Thoracic aorta (tissue), 2 donors: ENCODE results near the gene SHKBP1. TPM values are rescaled to one million over a fixed set of nuclear protein-coding genes. Genes with fewer than 3 reads are reported as not detected.
A peak's percentile ranks its signal among the peaks of the same experiment; 100 is the strongest.
"Not testable (repeated sequence)": the region's sequence is repeated elsewhere in the genome, so short reads cannot be mapped to it uniquely, and the experiment has no call there.

Experiments
- ATAC-seq: fragments of 150-250 bp; one replicate; pipeline ENCODE4 v1.8.0; 2017; ENCODE audit warnings: low read depth; ENCODE audit not compliant: insufficient number of reproducible peaks, low FRiP score
- DNase-seq: peaks from one replicate; pipeline ENCODE4 v3.0.0-alpha.2; 2020; ENCODE audit warnings: low spot score
- H3K27ac ChIP-seq, 2 donors: fragments of 200-600 bp; sonication (generic); 1 replicate in 1 of 2; 2 replicates in 1 of 2; pipeline ENCODE4 v1.5.1; 2016; ENCODE audit warnings: mild to moderate bottlenecking in 2 of 2, moderate library complexity in 2 of 2
- H3K27me3 ChIP-seq: fragments of 200-600 bp; sonication (generic); replicated peaks from 2 replicates; pipeline ENCODE4 v1.6.0; 2016; ENCODE audit warnings: mild to moderate bottlenecking; ENCODE audit not compliant: insufficient read depth
- H3K36me3 ChIP-seq: fragments of 200-600 bp; sonication (generic); one replicate; pipeline ENCODE4 v1.5.1; 2016
- H3K4me1 ChIP-seq, 2 donors: fragments of 200-600 bp; sonication (generic); 1 replicate in 1 of 2; 2 replicates in 1 of 2; pipeline versions ENCODE4 v1.5.1 to v1.6.0; 2016; ENCODE audit warnings: low read depth in 2 of 2, mild to moderate bottlenecking in 1 of 2; ENCODE audit not compliant: control insufficient read depth in 1 of 2
- H3K4me3 ChIP-seq: fragments of 200-600 bp; sonication (generic); 2 replicates; pipeline ENCODE4 v1.5.1; 2016; ENCODE audit warnings: mild to moderate bottlenecking
- H3K9me3 ChIP-seq: fragments of 200-600 bp; sonication (generic); 2 replicates; pipeline ENCODE4 v1.5.1; 2016
- CTCF ChIP-seq: fragments of 200-600 bp; sonication (generic); IDR thresholded peaks from one replicate; pipeline ENCODE4 v1.5.1; 2019; ENCODE audit warnings: antibody characterized with exemption
- total RNA-seq, 2 donors: library from RNA; depleted of rRNA; stranded (reverse); fragments of >200 nt; gene quantifications; one replicate each; pipeline versions ENCODE4 v1.1.0 to v1.2.3, GENCODE V29; 2016

Gene SHKBP1
- total RNA-seq, 2 donors from 2014 or later = 36.0 to 78.4 TPM

- no peak for ATAC-seq
- TF ChIP-seq CTCF = no peak
These were observed 33.6 kb upstream of the SHKBP1 start for GRCh38 chr19:40543029-40543597.

GRCh38 chr19:40546153-40546841, 30.4 kb upstream of the SHKBP1 start:
- not testable (repeated sequence) for H3K9me3 ChIP-seq, H3K27ac ChIP-seq, ATAC-seq, H3K27me3 ChIP-seq, H3K4me3 ChIP-seq, DNase-seq, H3K36me3 ChIP-seq
- peaks cover 0 to 19% of the 10 kb centered on the region in 2 donors for H3K4me1 ChIP-seq

More at GRCh38 chr19:40543029-40543597, 33.6 kb upstream of the SHKBP1 start:
- H3K27ac ChIP-seq = peak overlapping the region; percentile 19 to 62
- H3K9me3 ChIP-seq = no peaks in the 10 kb centered on the region
- no peaks in the 10 kb centered on the region for H3K27me3 ChIP-seq
- no peak for DNase-seq
- H3K36me3 ChIP-seq = no peaks in the 10 kb centered on the region
- H3K4me3 ChIP-seq = no peak overlapping the region
- peaks cover 0 to 26% of the 10 kb centered on the region in 2 donors for H3K4me1 ChIP-seq

GRCh38 chr19:40547190-40547589, 29.5 kb upstream of the SHKBP1 start:
- H3K4me3 ChIP-seq, H3K27ac ChIP-seq, H3K27me3 ChIP-seq, H3K36me3 ChIP-seq, ATAC-seq, DNase-seq, H3K9me3 ChIP-seq: not testable (repeated sequence)
- peaks cover 0 to 11% of the 10 kb centered on the region in 2 donors for H3K4me1 ChIP-seq

- no peak overlapping the region for H3K27ac ChIP-seq
- H3K4me3 ChIP-seq = no peak overlapping the region
- no peaks in the 10 kb centered on the region for H3K27me3 ChIP-seq
- no peak for ATAC-seq
- DNase-seq = no peak
- TF ChIP-seq CTCF = no peak
- H3K4me1 ChIP-seq = peaks cover 0 to 5% of the 10 kb centered on the region in 2 donors
- H3K36me3 ChIP-seq = no peaks in the 10 kb centered on the region
- no peaks in the 10 kb centered on the region for H3K9me3 ChIP-seq
These were observed 28.8 kb upstream of the SHKBP1 start for GRCh38 chr19:40547836-40548235.

- no peaks in the 10 kb centered on the region for H3K36me3 ChIP-seq
- H3K4me3 ChIP-seq = no peak overlapping the region
- no peak overlapping the region for H3K27ac ChIP-seq
- no peaks in the 10 kb centered on the region for H3K4me1 ChIP-seq
- peak; percentile 48 for TF ChIP-seq CTCF
- ATAC-seq (no peak), DNase-seq (no peak)
- no peaks in the 10 kb centered on the region for H3K27me3 ChIP-seq
- no peaks in the 10 kb centered on the region for H3K9me3 ChIP-seq
These were observed 27.5 kb upstream of the SHKBP1 start for GRCh38 chr19:40549007-40549708.

GRCh38 chr19:40550951-40551350, 25.7 kb upstream of the SHKBP1 start:
- no peak for DNase-seq
- Histone ChIP-seq H3K27ac (no peak overlapping the region), H3K27me3 (no peaks in the 10 kb centered on the region), H3K4me3 (no peak overlapping the region), H3K36me3 (no peaks in the 10 kb centered on the region), H3K4me1 (no peaks in the 10 kb centered on the region), H3K9me3 (no peaks in the 10 kb centered on the region)
- TF ChIP-seq CTCF = no peak
- no peak for ATAC-seq
